ENCODE data around the gene TGFBR3L. TPM values are rescaled to one million over a fixed set of nuclear protein-coding genes. Genes with fewer than 3 reads are reported as not detected.
"Not testable (repeated sequence)": the region's sequence is repeated elsewhere in the genome, so short reads cannot be mapped to it uniquely, and the experiment has no call there.

The TGFBR3L gene
- total and polyA plus RNA-seq, 9 donors = 0.18 to 6.9 (median 1.0) TPM; not detected in 6

DNA sequence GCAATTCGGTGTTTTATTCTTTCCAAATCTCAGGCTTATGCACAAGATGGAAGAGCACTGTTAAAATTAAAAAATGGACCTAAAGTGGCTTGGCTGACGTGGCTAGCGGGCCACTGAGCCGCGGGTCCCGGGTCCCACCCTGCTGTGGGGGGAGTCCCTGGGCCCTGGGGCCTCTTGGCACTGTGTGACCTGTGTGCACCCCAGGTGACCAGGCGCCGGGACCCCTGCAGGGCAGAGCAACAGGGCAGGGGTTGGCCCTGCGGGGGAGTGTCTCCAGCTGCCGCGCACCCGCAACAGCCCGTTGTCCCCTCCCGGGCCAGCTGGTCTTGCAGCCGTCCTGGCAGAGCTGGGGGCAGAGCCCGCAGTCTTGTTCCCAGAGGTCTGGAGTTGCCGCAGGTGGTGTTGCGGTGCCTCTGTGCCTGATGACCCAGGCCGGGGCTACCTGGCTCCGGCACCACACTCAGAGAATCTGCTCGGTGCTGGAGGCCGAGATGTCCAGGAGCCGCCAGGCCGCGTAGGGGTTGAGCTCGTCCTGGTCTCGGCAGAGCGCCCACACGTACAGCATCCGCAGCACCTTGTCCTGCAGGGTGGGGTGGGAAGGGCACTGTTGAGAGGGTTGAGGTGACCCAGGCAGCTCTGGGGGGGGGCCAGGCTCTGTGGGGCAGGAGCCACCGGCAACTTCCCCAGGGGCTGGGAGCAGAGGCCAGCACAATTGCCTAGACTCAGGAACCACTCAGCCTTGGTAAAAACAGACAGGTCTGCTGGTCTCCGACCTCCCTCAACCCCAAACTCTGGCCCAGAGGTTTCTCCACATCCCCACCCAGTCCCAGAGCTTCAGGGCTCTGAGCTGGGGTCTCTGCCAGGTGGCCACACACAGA is 12.3 kb downstream of the TGFBR3L start:
- no peaks in the 10 kb centered on the region for H3K9me3 ChIP-seq
- WGBS, 3 donors = 20 to 46% (median 31%) methylated on average over 20 to 32 of the region's 32 CpGs
- intact Hi-C loops (cut with DNase I) = no loop called here
- no peaks in the 10 kb centered on the region for H3K36me3 ChIP-seq
- no peaks in the 10 kb centered on the region for H3K27me3 ChIP-seq
- H3K27ac ChIP-seq = peak overlapping the region; percentile 70 to 88
- peaks cover 35% of the 10 kb centered on the region for H3K4me1 ChIP-seq (ENCODE audit: insufficient read depth)
- DNase-seq = peak; percentile 48 to 67 (median 60)
- TF ChIP-seq EP300 (IDR thresholded peaks at IDR 0.05) (no peak), POLR2A (IDR thresholded peaks at IDR 0.05) (no peak)
- TF ChIP-seq, protein P1, sequence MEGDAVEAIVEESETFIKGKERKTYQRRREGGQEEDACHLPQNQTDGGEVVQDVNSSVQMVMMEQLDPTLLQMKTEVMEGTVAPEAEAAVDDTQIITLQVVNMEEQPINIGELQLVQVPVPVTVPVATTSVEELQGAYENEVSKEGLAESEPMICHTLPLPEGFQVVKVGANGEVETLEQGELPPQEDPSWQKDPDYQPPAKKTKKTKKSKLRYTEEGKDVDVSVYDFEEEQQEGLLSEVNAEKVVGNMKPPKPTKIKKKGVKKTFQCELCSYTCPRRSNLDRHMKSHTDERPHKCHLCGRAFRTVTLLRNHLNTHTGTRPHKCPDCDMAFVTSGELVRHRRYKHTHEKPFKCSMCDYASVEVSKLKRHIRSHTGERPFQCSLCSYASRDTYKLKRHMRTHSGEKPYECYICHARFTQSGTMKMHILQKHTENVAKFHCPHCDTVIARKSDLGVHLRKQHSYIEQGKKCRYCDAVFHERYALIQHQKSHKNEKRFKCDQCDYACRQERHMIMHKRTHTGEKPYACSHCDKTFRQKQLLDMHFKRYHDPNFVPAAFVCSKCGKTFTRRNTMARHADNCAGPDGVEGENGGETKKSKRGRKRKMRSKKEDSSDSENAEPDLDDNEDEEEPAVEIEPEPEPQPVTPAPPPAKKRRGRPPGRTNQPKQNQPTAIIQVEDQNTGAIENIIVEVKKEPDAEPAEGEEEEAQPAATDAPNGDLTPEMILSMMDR (IDR thresholded peaks at IDR 0.05) = no peak
- H3K4me3 ChIP-seq = peak overlapping the region; percentile 41

DNA sequence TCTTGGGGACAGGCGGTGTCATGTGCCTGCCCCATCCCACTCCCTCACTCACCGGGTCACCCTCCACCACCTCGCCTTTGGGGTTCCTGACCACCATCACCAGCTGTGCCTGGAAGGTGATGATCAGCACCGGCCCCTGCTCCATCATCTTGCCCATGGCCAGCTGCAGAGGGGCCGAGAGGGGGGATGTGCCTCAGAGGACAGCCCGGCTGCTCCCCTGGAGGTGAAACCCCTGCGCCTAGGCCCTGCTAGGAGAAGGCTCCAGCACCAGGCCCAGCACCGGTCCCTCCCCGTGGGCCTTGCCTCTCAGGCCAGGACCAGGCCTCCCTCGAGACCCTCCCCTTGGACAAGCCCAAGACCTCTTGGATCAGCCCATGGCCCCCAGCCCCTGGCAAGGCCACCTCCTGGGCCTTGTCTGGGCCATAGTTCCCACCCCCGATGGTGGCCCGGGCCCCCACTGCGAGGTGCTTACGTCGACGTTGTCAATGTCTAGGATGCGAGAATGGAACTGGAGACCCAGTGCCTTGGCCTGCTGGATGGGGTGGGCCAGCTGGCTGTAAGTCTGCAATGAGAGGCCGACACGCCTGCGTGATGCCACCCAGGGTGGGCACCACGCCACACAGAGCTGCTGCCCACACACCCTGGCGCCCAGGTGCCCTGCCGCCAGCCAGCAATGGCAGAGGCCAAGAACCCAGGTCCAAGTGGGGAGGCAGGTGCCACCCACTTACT is 13.1 kb downstream of the TGFBR3L start:
- Histone ChIP-seq H3K9me3 (no peaks in the 10 kb centered on the region), H3K4me1 (ENCODE audit: insufficient read depth) (peaks cover 31% of the 10 kb centered on the region), H3K36me3 (no peaks in the 10 kb centered on the region), H3K27me3 (no peaks in the 10 kb centered on the region), H3K27ac (peak overlapping the region; percentile 70 to 88), H3K4me3 (no peak overlapping the region)
- DNase-seq = peak; percentile 35 to 65 (median 57)
- intact Hi-C loops (cut with DNase I) = no loop called here
- TF ChIP-seq POLR2A (IDR thresholded peaks at IDR 0.05) (no peak), EP300 (IDR thresholded peaks at IDR 0.05) (no peak)
- TF ChIP-seq, protein P1 (IDR thresholded peaks at IDR 0.05) = no peak
- 85 to 88% (median 86%) methylated on average over 23 of the region's 23 CpGs for WGBS, 3 donors

GRCh38 chr19:7928334-7928706 is 13.7 kb downstream of the TGFBR3L start:
- WGBS, 3 donors = 32 to 40% (median 33%) methylated on average over 9 of the region's 9 CpGs
- intact Hi-C loops (cut with DNase I) = no loop called here
- Histone ChIP-seq H3K9me3 (no peaks in the 10 kb centered on the region), H3K4me1 (ENCODE audit: insufficient read depth) (peaks cover 31% of the 10 kb centered on the region), H3K36me3 (no peaks in the 10 kb centered on the region), H3K27ac (peak overlapping the region; percentile 70 to 88), H3K4me3 (no peak overlapping the region), H3K27me3 (no peaks in the 10 kb centered on the region)
- TF ChIP-seq, protein P1 (IDR thresholded peaks at IDR 0.05) = no peak
- TF ChIP-seq EP300 (IDR thresholded peaks at IDR 0.05) (no peak), POLR2A (IDR thresholded peaks at IDR 0.05) (no peak)
- peak; percentile 33 to 56 (median 52) for DNase-seq

GRCh38 chr19:7928741-7929701 is 14.4 kb downstream of the TGFBR3L start:
- DNase-seq = peak; percentile 74 to 88 (median 83)
- H3K36me3 ChIP-seq = no peaks in the 10 kb centered on the region
- 5 to 11% (median 8%) methylated on average over 24 of the region's 24 CpGs for WGBS, 3 donors
- TF ChIP-seq, protein P1 (IDR thresholded peaks at IDR 0.05) = peak in 2 of 3 donors; percentile 34 to 36
- no peak for TF ChIP-seq EP300 (IDR thresholded peaks at IDR 0.05)
- peak overlapping the region; percentile 13 for H3K4me3 ChIP-seq
- no peaks in the 10 kb centered on the region for H3K27me3 ChIP-seq
- H3K9me3 ChIP-seq = no peaks in the 10 kb centered on the region
- H3K4me1 ChIP-seq (ENCODE audit: insufficient read depth) = peaks cover 31% of the 10 kb centered on the region
- peak overlapping the region; percentile 82 to 88 for H3K27ac ChIP-seq
- intact Hi-C loops (cut with DNase I) = no loop called here

DNA sequence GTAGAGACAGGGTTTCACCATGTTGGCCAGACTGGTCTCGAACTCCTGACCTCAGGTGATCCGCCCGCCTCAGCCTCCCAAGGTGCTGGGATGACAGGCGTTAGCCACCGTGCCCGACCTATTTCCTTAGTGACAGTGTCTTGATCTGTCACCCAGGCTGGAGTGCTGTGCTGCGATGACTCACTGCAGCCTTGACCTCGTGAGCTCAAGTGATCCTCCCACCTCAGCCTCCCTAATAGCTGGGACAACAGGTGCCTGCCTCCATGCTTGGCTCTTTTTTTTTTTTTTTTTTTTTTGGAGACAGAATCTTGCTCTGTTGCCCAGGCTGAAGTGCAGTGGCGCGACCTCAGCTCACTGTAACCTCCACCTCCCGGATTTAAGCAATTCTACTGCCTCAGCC is 15.4 kb downstream of the TGFBR3L start:
- H3K9me3 ChIP-seq; H3K4me3 ChIP-seq; H3K27me3 ChIP-seq; H3K36me3 ChIP-seq; intact Hi-C loops (cut with DNase I): not testable (repeated sequence)
- H3K4me1 ChIP-seq (ENCODE audit: insufficient read depth) = peaks cover 26% of the 10 kb centered on the region
- WGBS, 3 donors = 75 to 83% (median 77%) methylated on average over 11 of the region's 11 CpGs
- H3K27ac ChIP-seq = peak overlapping the region in 1 of 2 donors; percentile 82
- peak in 2 of 5 donors; percentile 15 to 33 for DNase-seq

Data from ovary (tissue), 9 donors.